Fibroblast of lung (primary cell): Measurements from ENCODE around the gene GPR37L1. TPM values are rescaled to one million over a fixed set of nuclear protein-coding genes. Genes with fewer than 3 reads are reported as not detected.
"Not testable (repeated sequence)": the region's sequence is repeated elsewhere in the genome, so short reads cannot be mapped to it uniquely, and the experiment has no call there.

Experiments used
- DNase-seq, 2 donors: peaks; one replicate each; pipeline versions ENCODE4 v3.0.0 to v3.0.0-alpha.2; 2010; ENCODE audit warnings: low read depth in 2 of 2
- H2AFZ ChIP-seq: 2 replicates; pipeline ENCODE4 v1.5.1; 2012; ENCODE audit warnings: low read length, control low read depth, inconsistent platforms
- H3K27ac ChIP-seq: 2 replicates; pipeline ENCODE4 v1.5.1; 2011; ENCODE audit warnings: low read length, control low read depth; ENCODE audit not compliant: insufficient read depth
- H3K27me3 ChIP-seq: 2 replicates; pipeline ENCODE4 v1.5.1; 2011; ENCODE audit warnings: mild to moderate bottlenecking, low read length; ENCODE audit not compliant: control insufficient read depth, insufficient read depth
- H3K36me3 ChIP-seq: 2 replicates; pipeline ENCODE4 v1.5.1; 2011; ENCODE audit warnings: low read length; ENCODE audit not compliant: control insufficient read depth, insufficient read depth
- H3K4me1 ChIP-seq: 2 replicates; pipeline ENCODE4 v1.5.1; 2011; ENCODE audit warnings: low read length; ENCODE audit not compliant: control insufficient read depth, insufficient read depth; ENCODE audit errors: extremely low read depth
- H3K4me2 ChIP-seq: 2 replicates; pipeline ENCODE4 v1.5.1; 2011; ENCODE audit warnings: low read length, control low read depth; ENCODE audit not compliant: insufficient read depth; ENCODE audit errors: extremely low read depth
- H3K4me3 ChIP-seq, 4 experiments: fragments of 200-600 bp in 1 of 4; sonication (generic) in 1 of 4; replicated peaks in 1 of 4; 2 replicates each; pipeline ENCODE4 v1.5.1; 2011 to 2016; ENCODE audit warnings: low read length in 4 of 4, low read depth in 3 of 4, mild to moderate bottlenecking in 3 of 4, control low read depth in 2 of 4, inconsistent platforms in 1 of 4, mixed read lengths in 1 of 4; ENCODE audit not compliant: insufficient read depth in 1 of 4; ENCODE audit errors: control extremely low read depth in 1 of 4
- H3K79me2 ChIP-seq: 2 replicates; pipeline ENCODE4 v1.5.1; 2012; ENCODE audit warnings: mild to moderate bottlenecking, low read length, inconsistent platforms; ENCODE audit not compliant: control insufficient read depth, insufficient read depth
- H3K9ac ChIP-seq: 2 replicates; pipeline ENCODE4 v1.5.1; 2011; ENCODE audit warnings: mild to moderate bottlenecking, low read length, control low read depth; ENCODE audit not compliant: insufficient read depth
- H3K9me3 ChIP-seq: 2 replicates; pipeline ENCODE4 v1.5.1; 2012; ENCODE audit warnings: low read depth, low read length; ENCODE audit not compliant: control insufficient read depth, insufficient read depth
- H4K20me1 ChIP-seq: 2 replicates; pipeline ENCODE4 v1.5.1; 2011; ENCODE audit warnings: low read length; ENCODE audit not compliant: control insufficient read depth, insufficient read depth; ENCODE audit errors: extremely low read depth
- EZH2 ChIP-seq: IDR thresholded peaks from 2 replicates; pipeline ENCODE4 v1.5.1; 2012; ENCODE audit warnings: low read length, control low read depth, mild to moderate bottlenecking; ENCODE audit errors: missing control alignments
- polyA plus RNA-seq, 2 donors: library from polyadenylated mRNA; depleted of rRNA in 1 of 2; stranded (reverse) in 1 of 2; unstranded in 1 of 2; fragments of >200 nt; gene quantifications; 2 replicates each; pipeline ENCODE4 v1.2.1, GENCODE V29; 2011 to 2012; ENCODE audit warnings: missing spikeins in 1 of 2
- total RNA-seq: library from RNA; depleted of rRNA; stranded (reverse); fragments of >200 nt; gene quantifications from 2 replicates; pipeline ENCODE4 v1.2.1, GENCODE V29; 2014
- TF ChIP-seq, protein P1 (sequence below), 2 donors: IDR thresholded peaks in 1 of 2; conservative IDR thresholded peaks in 1 of 2; 1 replicate in 1 of 2; 2 replicates in 1 of 2; pipeline ENCODE4 v1.5.1; 2011 to 2012; ENCODE audit warnings: low read length in 2 of 2, control low read depth in 1 of 2, inconsistent platforms in 1 of 2, low read depth in 1 of 2, mild to moderate bottlenecking in 1 of 2

GPR37L1 gene
- total and polyA plus RNA-seq, 2 donors (not counting 1 experiment from before 2014, with no cell fraction given), result not detected

DNA sequence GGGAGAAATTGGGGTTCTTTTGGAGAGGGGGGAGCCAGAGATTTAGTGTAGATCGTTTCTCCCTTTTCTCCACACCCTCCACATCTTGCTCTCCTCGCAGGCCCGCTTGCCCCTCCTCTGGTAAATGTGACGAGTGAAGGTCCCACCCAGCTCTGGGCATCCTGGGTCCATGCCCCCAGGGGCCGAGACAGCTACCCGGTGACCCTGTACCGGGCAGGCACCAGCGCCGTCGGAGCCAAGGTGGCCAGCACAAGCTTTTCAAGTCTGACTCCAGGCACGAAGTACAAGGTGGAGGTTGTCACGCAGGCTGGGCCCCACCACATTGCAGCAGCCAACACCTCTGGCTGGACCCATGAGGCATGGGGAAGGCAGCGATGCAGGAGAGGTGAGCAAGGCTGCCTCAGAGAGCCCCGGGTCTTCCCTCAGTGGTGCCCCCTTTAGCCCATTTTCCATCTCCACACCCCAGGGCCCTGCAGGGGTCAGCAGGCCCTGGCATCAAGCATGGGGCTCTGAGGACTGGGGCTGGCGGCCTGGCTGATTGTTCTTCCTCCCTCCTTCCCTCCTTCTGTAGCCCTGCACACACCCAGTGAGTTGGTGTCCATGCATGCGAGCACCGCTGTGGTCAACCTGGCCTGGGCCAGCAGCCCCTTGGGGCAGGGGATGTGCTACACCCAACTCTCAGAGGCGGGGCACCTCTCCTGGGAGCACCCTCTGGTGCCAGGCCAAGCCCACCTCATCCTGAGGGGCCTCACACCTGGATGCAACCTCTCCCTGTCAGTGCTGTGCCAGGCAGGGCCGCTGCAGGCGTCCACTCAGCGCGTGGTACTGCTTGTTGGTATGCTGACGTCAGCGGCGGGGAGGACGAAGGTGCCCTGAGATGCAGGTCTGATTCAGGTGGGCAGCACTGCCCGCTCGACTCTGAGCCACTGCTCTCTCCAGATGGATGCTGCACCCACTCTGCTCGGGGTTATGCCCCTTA is 54.5 kb downstream of the GPR37L1 start:
- no peak for TF ChIP-seq EZH2
- TF ChIP-seq, protein P1, sequence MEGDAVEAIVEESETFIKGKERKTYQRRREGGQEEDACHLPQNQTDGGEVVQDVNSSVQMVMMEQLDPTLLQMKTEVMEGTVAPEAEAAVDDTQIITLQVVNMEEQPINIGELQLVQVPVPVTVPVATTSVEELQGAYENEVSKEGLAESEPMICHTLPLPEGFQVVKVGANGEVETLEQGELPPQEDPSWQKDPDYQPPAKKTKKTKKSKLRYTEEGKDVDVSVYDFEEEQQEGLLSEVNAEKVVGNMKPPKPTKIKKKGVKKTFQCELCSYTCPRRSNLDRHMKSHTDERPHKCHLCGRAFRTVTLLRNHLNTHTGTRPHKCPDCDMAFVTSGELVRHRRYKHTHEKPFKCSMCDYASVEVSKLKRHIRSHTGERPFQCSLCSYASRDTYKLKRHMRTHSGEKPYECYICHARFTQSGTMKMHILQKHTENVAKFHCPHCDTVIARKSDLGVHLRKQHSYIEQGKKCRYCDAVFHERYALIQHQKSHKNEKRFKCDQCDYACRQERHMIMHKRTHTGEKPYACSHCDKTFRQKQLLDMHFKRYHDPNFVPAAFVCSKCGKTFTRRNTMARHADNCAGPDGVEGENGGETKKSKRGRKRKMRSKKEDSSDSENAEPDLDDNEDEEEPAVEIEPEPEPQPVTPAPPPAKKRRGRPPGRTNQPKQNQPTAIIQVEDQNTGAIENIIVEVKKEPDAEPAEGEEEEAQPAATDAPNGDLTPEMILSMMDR (conservative IDR thresholded peaks at IDR 0.05 in 1 of 2, IDR thresholded peaks at IDR 0.05 in 1 of 2; ENCODE audit: low read depth in 1 of 2, low read length in 2 of 2), result no peak
- Histone ChIP-seq H3K27ac (no peak overlapping the region), H3K4me2 (no peak overlapping the region), H3K79me2 (no peaks in the 10 kb centered on the region), H2AFZ (no peak overlapping the region), H3K27me3 (peaks cover 16% of the 10 kb centered on the region), H3K9ac (no peak overlapping the region), H3K4me1 (no peaks in the 10 kb centered on the region), H3K36me3 (no peaks in the 10 kb centered on the region), H4K20me1 (no peaks in the 10 kb centered on the region), H3K9me3 (no peaks in the 10 kb centered on the region), H3K4me3 (no peak overlapping the region)
- DNase-seq, result no peak

DNA sequence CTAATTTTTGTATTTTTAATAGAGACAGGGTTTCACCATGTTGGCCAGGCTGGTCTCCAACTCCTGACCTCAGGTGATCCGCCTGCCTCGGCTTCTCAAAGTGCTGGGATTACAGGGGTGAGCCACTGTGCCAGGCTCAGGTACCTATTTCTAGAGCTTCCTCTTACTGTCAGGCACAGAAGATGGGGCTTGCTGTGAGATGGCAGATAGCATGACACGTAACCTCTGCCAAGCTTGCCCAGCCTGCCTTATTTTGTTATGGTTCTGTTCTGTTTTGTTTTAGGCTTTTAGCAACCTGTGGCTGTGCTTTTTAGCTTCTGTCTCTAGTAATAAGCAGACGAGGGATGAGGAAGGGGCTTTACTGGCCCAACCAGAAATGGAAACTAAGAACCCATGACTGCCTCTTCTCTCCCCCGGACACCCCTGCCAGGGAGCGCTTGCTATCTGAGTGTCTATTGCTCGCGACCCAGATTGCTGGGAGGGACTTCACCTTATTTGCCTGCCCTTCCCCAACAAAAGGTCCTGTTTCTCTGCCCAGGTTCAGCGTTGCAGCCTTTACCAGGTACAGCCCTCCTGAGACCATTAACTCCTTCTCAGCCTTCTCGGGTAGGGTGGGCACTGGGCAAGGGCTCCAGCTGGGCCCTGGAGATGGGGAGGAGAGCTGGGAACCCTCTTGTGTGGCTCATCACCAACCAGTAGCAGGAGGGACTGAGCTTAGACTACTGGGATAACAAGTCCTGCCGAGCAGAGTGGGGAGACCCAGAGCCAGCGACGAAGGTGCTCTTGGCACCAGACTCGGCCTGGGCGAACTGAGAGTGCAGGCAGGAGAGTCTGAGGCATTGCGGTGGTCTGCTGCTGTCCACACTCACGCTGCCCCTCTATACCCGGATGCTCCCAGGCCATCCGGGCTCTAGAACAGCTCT is 57.4 kb downstream of the GPR37L1 start:
- Histone ChIP-seq H3K9ac (no peak overlapping the region), H3K36me3 (no peaks in the 10 kb centered on the region), H3K4me2 (no peak overlapping the region), H3K4me3 (no peak overlapping the region), H3K27ac (no peak overlapping the region), H3K79me2 (no peaks in the 10 kb centered on the region), H3K4me1 (no peaks in the 10 kb centered on the region), H3K27me3 (peaks cover 24% of the 10 kb centered on the region), H3K9me3 (no peaks in the 10 kb centered on the region), H2AFZ (no peak overlapping the region), H4K20me1 (no peaks in the 10 kb centered on the region)
- no peak for TF ChIP-seq EZH2
- TF ChIP-seq, protein P1 (conservative IDR thresholded peaks at IDR 0.05 in 1 of 2, IDR thresholded peaks at IDR 0.05 in 1 of 2; ENCODE audit: low read depth in 1 of 2, low read length in 2 of 2), result no peak
- no peak for DNase-seq

DNA sequence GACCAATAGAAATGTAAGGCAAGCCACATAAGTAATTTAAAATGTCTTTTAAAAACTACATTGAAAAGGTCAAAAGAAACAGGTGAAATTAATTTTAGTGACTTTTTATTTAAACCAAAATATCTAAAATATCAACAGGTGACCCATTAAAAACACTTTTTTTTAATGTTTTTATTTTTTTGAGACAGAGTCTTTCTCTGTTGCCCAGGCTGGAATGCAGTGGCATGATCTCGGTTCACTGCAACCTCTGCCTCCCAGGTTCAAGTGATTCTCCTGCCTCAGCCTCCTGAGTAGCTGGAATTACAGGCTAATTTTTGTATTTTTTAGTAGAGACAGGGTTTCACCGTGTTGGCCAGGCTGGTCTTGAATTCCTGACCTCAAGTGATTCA is 58.0 kb downstream of the GPR37L1 start:
- H3K9me3 ChIP-seq, H3K4me1 ChIP-seq, H3K9ac ChIP-seq, H3K36me3 ChIP-seq, H4K20me1 ChIP-seq, H3K27ac ChIP-seq, H3K4me2 ChIP-seq, H3K79me2 ChIP-seq, H3K4me3 ChIP-seq, H2AFZ ChIP-seq, DNase-seq: not testable (repeated sequence)
- H3K27me3 ChIP-seq, result peaks cover 26% of the 10 kb centered on the region
